HG02798 (cell line): ENCODE data around the gene CLSTN1.
"Not testable (repeated sequence)": the region's sequence is repeated elsewhere in the genome, so short reads cannot be mapped to it uniquely, and the experiment has no call there.

ENCODE experiments used
- ATAC-seq: cut with Tn5 transposase; IDR thresholded peaks from one replicate; pipeline ENCODE4 v1.9.1; 2021; ENCODE audit warnings: mild to moderate bottlenecking; ENCODE audit not compliant: unreplicated experiment, poor library complexity

The CLSTN1 gene

DNA sequence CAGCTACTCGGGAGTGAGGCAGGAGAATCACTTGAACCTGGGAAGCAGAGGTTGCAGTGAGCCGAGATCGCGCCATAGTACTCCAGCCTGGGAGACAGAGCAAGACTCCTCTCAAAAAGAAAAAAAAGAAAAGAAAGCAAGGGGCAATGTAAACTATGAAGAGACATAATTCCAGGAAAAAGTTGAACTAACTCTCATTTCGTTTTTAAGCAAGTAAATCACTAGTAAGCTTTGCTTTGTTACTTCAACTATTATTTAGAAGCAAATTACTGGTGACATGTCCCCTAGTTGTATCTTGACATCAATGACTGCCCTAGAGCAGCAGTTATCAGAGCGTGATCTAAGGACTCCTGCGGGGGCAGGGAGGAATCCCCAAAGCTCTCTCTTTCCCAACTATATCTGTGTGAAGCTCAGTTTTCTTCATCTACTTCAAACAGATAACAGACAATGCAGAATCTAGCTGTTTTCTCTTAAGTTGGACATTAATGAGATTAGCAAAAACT lies 18.7 kb downstream of the CLSTN1 start:
- ATAC-seq, result no peak

DNA sequence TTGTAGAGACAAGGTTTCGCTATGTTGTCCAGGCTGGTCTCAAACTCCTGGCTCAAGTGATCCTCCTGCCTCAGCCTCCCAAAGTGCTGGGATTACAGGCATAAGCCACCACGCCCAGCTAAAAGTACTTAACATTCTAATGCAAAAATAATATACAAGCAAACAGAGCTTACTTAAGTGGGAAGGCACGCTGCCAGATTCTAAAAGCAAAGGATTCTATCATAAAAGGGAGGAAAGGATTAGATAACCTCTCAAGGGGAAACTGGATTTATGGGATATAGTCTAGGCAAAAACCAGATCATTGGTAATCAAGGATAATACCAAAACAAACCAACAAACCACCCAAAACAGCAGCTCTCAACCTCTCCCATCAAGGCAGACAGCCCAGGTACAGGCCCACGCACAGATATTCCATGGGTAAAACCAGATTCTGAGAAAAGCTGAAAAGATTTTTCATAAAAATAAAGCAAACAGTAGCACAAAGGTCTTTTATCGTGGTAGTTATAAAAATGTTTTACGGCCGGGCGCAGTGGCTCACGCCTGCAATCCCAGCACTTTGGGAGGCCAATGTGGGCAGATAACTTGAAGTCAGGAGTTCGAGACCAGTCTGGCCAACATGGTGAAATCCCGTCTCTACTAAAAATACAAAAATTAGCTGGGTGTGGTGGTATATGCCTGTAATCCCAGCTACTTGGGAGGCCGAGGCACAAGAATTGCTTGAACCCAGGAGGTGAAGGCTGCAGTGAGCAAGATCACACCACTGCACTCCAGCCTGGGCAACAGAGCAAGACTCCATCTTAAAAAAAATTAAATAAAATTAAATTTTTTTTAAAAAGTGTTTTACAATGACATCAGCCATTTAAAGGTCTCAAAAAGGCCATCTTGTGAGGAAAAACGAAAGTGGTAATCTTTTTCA lies 20.5 kb downstream of the CLSTN1 start:
- not testable (repeated sequence) for ATAC-seq

- ATAC-seq, result no peak
These were observed 21.9 kb downstream of the CLSTN1 start for GRCh38 chr1:9801909-9802308.

GRCh38 chr1:9798236-9799130 lies 25.3 kb downstream of the CLSTN1 start:
- ATAC-seq, result no peak

GRCh38 chr1:9797049-9797448 lies 26.7 kb downstream of the CLSTN1 start:
- ATAC-seq, result no peak

DNA sequence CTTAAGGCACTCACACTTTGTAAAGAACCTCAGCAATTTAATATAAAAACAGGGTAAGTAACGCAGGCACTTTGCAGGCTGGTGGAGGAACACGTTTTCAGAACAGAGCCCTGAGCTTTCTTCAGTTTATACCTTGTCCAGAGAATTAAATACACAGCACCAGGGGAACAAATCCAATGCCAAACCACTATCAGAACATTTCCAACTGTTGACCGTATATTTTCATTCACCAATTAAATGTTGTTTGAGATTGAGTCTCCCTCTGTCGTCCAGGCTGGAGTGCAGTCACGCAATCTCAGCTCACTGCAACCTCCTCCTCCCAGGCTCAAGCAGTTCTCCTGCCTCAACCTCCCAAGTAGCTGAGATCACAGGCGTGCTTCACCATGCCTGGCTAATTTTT lies 29.7 kb downstream of the CLSTN1 start:
- ATAC-seq, result no peak

DNA sequence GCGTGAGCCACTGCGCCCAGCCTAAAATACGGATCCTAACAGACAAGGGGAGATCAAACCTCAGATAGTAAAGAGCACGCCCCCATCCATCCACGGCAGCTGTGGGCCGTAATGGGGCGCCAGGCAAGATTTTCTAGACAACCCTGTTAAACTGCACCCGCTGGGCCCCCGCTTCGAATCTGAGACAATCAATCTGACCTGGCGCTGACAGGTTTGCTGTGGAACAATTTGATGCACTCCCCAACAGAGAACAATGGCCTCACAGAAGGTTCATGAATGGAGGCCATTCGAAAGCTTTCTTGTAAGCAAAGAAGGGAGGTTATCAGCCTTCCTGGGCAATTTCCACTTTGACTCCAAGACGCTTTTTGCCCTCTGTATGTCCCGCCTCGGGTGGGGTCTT lies 30.5 kb downstream of the CLSTN1 start:
- no peak for ATAC-seq

- no peak for ATAC-seq
These were observed 31.4 kb downstream of the CLSTN1 start for GRCh38 chr1:9792156-9793042.

DNA sequence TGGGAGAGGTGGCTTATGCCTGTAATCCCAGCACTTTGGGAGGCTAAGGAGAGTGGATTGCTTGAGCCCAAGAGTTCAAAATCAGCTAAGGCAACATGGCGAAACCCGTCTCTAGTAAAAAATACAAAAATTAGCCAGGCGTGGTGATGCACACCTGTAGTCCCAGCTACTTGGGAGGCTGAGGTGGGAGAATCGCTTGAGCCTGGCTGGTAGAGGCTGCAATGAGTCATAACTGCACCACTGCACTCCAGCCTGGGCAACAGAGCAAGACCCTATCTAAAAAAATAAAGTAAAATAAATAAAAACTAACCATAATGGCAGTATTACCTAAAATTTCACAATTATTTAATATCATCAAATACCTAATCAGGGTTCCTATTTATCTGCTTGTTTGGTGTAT lies 34.1 kb downstream of the CLSTN1 start:
- ATAC-seq, result not testable (repeated sequence)

DNA sequence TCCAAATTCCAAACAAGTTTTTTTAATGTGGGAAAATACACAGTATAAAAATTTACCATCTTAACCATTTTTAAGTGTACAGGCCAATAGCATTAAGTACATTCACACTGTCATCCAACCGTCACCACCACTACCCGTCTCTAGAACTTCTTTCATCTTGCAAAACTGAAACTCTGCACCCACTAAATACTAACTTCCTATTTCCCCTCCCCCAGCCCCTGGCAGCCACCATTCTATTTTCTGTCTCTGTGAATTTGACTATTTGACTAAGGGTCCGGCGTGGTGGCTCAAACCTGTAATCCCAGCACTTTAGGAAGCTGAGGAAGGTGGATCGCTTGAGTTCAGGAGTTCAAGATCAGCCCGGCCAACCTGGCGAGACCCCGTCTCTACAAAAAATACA lies 36.1 kb downstream of the CLSTN1 start:
- ATAC-seq, result peak; percentile 75

DNA sequence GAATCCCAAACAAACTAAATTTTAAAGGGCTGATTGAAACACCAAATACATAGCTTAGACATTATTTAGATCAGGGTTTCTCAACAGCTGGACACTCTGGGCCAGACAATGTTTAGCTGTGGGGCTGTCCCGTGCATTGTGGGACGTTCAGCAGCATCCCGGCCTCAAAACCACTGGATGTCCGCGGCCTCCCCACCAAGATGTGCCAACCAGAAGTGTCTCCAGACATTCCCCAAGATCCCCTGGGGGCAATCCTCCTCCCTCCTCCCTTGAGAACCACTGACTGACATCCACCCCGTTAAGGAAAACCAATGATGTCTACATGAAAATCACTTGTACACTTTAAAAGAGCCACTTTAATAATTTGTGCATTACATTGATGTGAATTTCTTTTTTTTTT lies 38.4 kb downstream of the CLSTN1 start:
- no peak for ATAC-seq

- ATAC-seq, result no peak
These were observed 39.1 kb downstream of the CLSTN1 start for GRCh38 chr1:9784508-9785133.

DNA sequence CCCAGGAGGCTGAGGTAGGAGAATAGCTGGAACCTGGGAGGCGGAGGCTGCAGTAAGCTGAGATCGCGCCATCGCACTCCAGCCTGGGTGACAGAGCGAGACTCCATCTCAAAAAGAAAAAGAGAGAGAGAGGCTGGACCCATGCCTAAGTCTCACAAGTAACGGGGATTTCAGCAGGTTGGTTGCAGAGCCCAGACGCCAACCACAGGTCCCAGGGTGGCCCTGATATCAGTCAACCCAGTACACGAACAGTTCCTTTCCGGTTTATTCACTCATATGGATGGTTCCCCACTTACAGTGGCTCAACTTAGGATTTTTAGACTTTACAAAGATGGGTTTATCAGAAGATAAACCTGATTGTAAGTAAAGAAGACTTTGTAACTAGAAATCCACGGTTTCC lies 40.9 kb downstream of the CLSTN1 start:
- no peak for ATAC-seq

- no peak for ATAC-seq
These were observed 41.5 kb downstream of the CLSTN1 start for GRCh38 chr1:9782116-9782751.

DNA sequence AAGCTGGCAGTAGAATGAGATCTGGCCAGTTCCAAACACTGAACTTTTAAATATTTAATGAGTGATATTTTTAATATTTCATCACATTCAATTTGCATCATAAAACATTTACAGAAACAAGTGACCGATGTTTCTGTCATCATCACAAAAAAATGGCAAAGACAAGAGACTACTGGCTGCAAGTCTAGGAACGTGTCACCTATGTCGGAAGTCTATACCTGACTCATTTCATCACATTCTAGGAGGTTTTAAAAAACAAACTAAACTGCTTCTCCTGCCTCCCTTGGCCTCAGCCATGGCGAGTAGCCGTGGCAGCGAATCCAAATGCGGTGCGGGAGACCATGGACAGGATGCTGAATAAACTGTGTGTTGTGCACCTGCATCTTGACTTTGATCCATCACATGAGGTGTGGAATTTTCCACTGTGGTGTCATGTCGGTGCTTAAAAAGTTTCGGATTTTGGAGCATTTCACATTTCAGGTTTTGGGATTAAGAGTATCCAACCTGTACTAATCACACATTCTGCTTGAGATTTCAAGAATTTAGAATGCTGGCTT lies 43.1 kb downstream of the CLSTN1 start:
- ATAC-seq, result no peak

GRCh38 chr1:9778905-9779304 lies 44.9 kb downstream of the CLSTN1 start:
- no peak for ATAC-seq

- ATAC-seq, result no peak
These were observed 47.1 kb downstream of the CLSTN1 start for GRCh38 chr1:9776685-9777084.

DNA sequence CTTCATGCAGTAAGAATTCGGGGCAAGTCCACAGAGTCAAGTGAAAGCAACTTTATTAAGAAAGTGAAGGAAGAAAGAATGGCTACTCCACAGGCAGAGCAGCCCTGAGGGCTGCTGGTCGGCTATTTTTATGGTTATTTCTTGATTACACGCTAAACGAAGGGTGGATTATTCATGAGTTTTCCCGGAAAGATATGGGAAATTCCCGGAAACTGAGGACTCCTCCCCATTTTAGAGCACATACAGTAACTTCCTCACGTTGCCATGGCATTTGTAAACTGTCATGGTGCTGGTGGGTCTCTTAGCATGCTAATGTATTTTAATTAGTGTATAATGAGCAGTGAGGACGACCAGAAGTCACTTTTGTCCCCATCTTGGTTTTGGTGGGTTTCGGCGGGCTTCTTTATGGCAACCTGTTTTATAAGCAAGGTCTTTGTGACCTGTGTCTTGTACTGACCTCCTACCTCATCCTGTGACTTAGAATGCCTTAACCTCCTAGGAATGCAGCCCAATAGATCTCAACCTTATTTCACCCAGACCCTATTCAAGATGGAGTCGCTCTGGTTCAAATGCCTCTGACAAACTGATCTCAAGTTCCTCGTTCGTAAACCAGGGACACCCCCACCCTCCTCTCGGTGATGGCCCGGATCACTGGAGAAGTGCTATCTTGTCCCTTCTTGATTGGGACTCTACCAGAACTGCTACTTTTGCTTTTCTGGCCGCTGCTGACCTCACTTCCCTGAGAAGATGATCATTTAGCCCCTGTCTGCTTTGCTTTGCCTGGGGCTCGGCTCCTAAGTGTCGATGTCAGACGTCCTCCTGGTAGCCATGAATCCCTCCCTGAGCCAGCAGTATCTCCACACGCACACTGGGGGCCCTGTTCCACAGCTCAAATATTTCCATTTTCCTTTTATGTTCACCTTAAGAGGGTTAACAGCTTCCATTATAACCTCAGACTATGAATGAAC lies 48.8 kb downstream of the CLSTN1 start:
- no peak for ATAC-seq
